Trophoblast cell (in vitro differentiated cells and primary cell): ENCODE results near the gene CCSER2.

Experiments used
- DNase-seq, 2 donors: peaks; one replicate each; pipeline ENCODE4 v3.0.0-alpha.2; 2016
- H2AFZ ChIP-seq: 2 replicates; pipeline ENCODE4 v1.6.1; 2013; ENCODE audit warnings: low read length, moderate library complexity, mild to moderate bottlenecking; ENCODE audit not compliant: insufficient read depth, poor library complexity
- H2AK5ac ChIP-seq: 2 replicates; pipeline ENCODE4 v1.6.1; 2013; ENCODE audit warnings: mild to moderate bottlenecking, low read length
- H2BK120ac ChIP-seq: 2 replicates; pipeline ENCODE4 v1.6.1; 2013; ENCODE audit warnings: low read length, mild to moderate bottlenecking, moderate library complexity; ENCODE audit not compliant: insufficient read depth, poor library complexity
- H2BK12ac ChIP-seq: 2 replicates; pipeline ENCODE4 v1.6.1; 2013; ENCODE audit warnings: mild to moderate bottlenecking, low read length, moderate library complexity
- H2BK5ac ChIP-seq: 2 replicates; pipeline ENCODE4 v1.6.1; 2013; ENCODE audit warnings: low read length, low read depth, moderate library complexity, mild to moderate bottlenecking; ENCODE audit not compliant: poor library complexity
- H3K14ac ChIP-seq: 2 replicates; pipeline ENCODE4 v1.6.1; 2013; ENCODE audit warnings: mild to moderate bottlenecking, low read length
- H3K18ac ChIP-seq: 2 replicates; pipeline ENCODE4 v1.6.1; 2013; ENCODE audit warnings: mild to moderate bottlenecking, low read length
- H3K23ac ChIP-seq: 2 replicates; pipeline ENCODE4 v1.6.1; 2013; ENCODE audit warnings: low read length
- H3K27ac ChIP-seq: 2 replicates; pipeline ENCODE4 v1.5.1; 2013; ENCODE audit warnings: low read depth, mild to moderate bottlenecking, inconsistent platforms, low read length, moderate library complexity
- H3K27me3 ChIP-seq: 2 replicates; pipeline ENCODE4 v1.6.1; 2013; ENCODE audit warnings: inconsistent platforms, mild to moderate bottlenecking, low read length, moderate library complexity; ENCODE audit not compliant: insufficient read depth
- H3K36me3 ChIP-seq, 2 experiments: 1 replicate in 1 of 2; 2 replicates in 1 of 2; pipeline ENCODE4 v1.6.1; 2013; ENCODE audit warnings: low read length in 2 of 2, mild to moderate bottlenecking in 2 of 2, moderate library complexity in 1 of 2; ENCODE audit not compliant: insufficient read depth in 2 of 2, control insufficient read depth in 1 of 2
- H3K4ac ChIP-seq: 2 replicates; pipeline ENCODE4 v1.6.1; 2013; ENCODE audit warnings: low read depth, mild to moderate bottlenecking, low read length, moderate library complexity
- H3K4me1 ChIP-seq, 2 experiments: 1 replicate in 1 of 2; 2 replicates in 1 of 2; pipeline ENCODE4 v1.6.1; 2013; ENCODE audit warnings: low read length in 2 of 2, mild to moderate bottlenecking in 2 of 2, moderate library complexity in 1 of 2; ENCODE audit not compliant: insufficient read depth in 2 of 2, control insufficient read depth in 1 of 2
- H3K4me2 ChIP-seq: 2 replicates; pipeline ENCODE4 v1.6.1; 2013; ENCODE audit warnings: inconsistent platforms, mild to moderate bottlenecking, low read length, moderate library complexity
- H3K4me3 ChIP-seq: 2 replicates; pipeline ENCODE4 v1.5.1; 2013; ENCODE audit warnings: mild to moderate bottlenecking, low read depth, low read length, inconsistent platforms
- H3K79me1 ChIP-seq: one replicate; pipeline ENCODE4 v1.6.1; 2013; ENCODE audit warnings: low read length
- H3K79me2 ChIP-seq: 2 replicates; pipeline ENCODE4 v1.6.1; 2013; ENCODE audit warnings: low read length, mild to moderate bottlenecking; ENCODE audit not compliant: control insufficient read depth, insufficient read depth, poor library complexity
- H3K9ac ChIP-seq: 2 replicates; pipeline ENCODE4 v1.6.1; 2013; ENCODE audit warnings: mild to moderate bottlenecking, low read length
- H3K9me3 ChIP-seq: 2 replicates; pipeline ENCODE4 v1.6.1; 2013; ENCODE audit warnings: low read depth, mild to moderate bottlenecking, control low read depth, inconsistent platforms, low read length; ENCODE audit not compliant: insufficient read depth
- H4K12ac ChIP-seq: 2 replicates; pipeline ENCODE4 v1.6.1; 2013; ENCODE audit warnings: low read depth, mild to moderate bottlenecking, low read length, moderate library complexity
- H4K8ac ChIP-seq: 2 replicates; pipeline ENCODE4 v1.6.1; 2013; ENCODE audit warnings: low read depth, mild to moderate bottlenecking, low read length, moderate library complexity
- H4K91ac ChIP-seq: one replicate; pipeline ENCODE4 v1.6.1; 2013; ENCODE audit warnings: low read depth, mild to moderate bottlenecking, low read length, moderate library complexity
- WGBS: extraction: QIAGEN DNeasy Blood & Tissue Kit; methylation state at CpG from one replicate; pipeline ENCODE4 v1.1.7; 2013; ENCODE audit warnings: missing lambda C conversion rate; ENCODE audit not compliant: insufficient read length, insufficient coverage; ENCODE audit errors: extremely low coverage; 5-methylcytosine and 5-hydroxymethylcytosine counted together

The CCSER2 gene

DNA sequence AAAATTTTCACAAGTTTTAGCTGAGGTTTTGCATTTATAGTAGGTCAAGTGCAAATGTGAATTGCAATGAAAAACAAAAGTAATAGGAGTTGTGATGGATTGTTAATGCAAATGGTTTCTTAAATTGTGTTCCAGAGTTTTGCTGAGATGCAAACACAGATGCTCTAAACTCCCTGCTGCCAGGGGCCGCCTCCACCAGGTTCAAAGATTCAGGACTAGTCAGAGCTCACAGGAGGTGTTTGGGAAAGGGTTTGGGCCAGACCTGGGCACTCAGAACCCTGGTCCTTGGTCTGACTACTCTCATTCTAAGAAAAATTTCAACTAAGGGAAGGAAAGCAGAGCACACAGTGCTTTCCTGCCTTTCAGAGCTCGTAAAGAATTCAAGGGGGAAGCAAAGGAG is 193.1 kb downstream of the CCSER2 start:
- Histone ChIP-seq H3K36me3 (peaks cover 2 to 6% of the 10 kb centered on the region in 2 experiments), H2BK120ac (peak overlapping the region; percentile 66), H2AK5ac (peak overlapping the region; percentile 86), H3K4me3 (no peak overlapping the region), H4K8ac (peak overlapping the region; percentile 54), H3K4me1 (peaks cover 15 to 24% of the 10 kb centered on the region in 2 experiments), H3K9ac (no peak overlapping the region), H3K4ac (no peak overlapping the region), H4K12ac (peak overlapping the region; percentile 75), H3K79me1 (peaks cover 27% of the 10 kb centered on the region), H3K27me3 (no peaks in the 10 kb centered on the region), H3K23ac (no peak overlapping the region), H3K4me2 (no peak overlapping the region), H3K14ac (peak overlapping the region; percentile 51), H3K9me3 (peaks cover 4% of the 10 kb centered on the region), H3K18ac (peak overlapping the region; percentile 78), H3K79me2 (peaks cover 6% of the 10 kb centered on the region), H3K27ac (no peak overlapping the region), H2BK12ac (peak overlapping the region; percentile 84), H2BK5ac (peak overlapping the region; percentile 73), H2AFZ (no peak overlapping the region), H4K91ac (peak overlapping the region; percentile 68)
- DNase-seq = no peak
- no CpG with 5 or more reads among the region's 2 CpGs for WGBS

DNA sequence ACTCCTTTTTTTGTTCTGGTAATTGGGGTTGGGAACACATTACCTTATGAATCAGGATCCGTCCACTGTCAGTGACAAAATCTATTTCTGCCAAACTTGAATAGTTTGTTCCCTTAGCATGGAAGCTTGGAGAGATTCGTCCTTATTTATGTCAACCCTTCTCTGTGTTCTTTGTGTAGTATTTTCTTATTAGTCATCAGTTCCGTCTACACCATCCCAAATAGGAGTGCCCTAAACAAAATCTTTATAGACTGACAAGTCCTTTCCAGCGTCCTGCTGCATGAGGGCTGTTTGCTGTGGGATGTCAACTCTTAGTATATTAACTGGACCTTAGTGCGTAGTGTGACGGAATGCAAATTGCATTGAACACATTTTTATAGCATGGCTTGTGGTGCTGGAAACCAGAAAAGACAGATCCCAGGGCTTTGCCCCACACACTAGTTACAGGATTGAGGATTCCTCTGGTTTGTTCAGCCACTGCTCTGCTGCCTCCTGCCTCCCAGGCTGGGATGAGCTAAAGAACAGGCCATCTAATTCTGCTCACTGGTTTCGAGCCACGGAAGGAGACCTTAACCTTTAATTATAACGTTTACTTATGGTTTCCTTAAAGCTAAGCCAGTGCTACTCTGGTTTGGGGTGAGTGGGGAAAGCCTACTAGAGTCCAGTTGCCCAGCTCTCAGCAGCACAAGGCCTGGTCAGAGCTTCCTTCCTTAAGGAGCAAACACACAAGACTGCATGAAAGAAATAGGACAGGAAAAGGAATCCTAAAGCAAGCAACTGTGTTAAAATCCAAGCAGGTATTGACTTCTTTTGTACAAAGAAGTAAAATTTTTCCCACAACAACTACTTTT is 194.4 kb downstream of the CCSER2 start:
- peak in 1 of 2 donors; percentile 25 for DNase-seq
- Histone ChIP-seq H2AFZ (no peak overlapping the region), H3K27me3 (no peaks in the 10 kb centered on the region), H3K9me3 (peaks cover 4% of the 10 kb centered on the region), H2BK120ac (peak overlapping the region; percentile 82), H3K79me1 (peaks cover 33% of the 10 kb centered on the region), H3K36me3 (peaks cover 2 to 6% of the 10 kb centered on the region in 2 experiments), H3K18ac (no peak overlapping the region), H3K79me2 (peaks cover 6% of the 10 kb centered on the region), H4K8ac (peak overlapping the region; percentile 66), H4K12ac (peak overlapping the region; percentile 16), H2AK5ac (no peak overlapping the region), H3K14ac (peak overlapping the region; percentile 70), H3K27ac (peak overlapping the region; percentile 93), H3K4ac (no peak overlapping the region), H2BK12ac (peak overlapping the region; percentile 42), H3K23ac (no peak overlapping the region), H2BK5ac (peak overlapping the region; percentile 83), H3K4me1 (peaks cover 17 to 24% of the 10 kb centered on the region in 2 experiments), H3K9ac (no peak overlapping the region), H3K4me3 (no peak overlapping the region), H3K4me2 (no peak overlapping the region), H4K91ac (peak overlapping the region; percentile 67)
- WGBS = no CpG with 5 or more reads among the region's 9 CpGs

DNA sequence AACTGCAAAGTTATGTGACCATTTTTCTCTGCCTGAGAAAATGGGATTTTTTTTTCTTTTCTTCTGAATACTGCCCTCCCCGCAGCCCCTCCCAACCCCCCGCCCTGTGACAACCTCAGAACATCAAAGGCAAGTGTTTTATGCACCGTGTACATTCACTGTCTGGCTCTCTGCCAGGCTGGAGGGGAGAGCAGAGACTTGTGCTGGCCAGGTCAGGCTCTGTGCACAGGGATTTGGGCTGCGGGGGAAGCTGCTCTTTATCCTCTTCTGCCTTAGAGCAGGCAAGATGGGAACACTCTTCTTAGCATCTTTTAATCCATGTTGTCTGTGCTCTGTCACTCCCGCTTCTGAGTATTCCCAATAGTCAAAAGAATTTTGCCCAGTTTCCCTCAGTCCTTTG is 195.1 kb downstream of the CCSER2 start:
- Histone ChIP-seq H3K4ac (peak overlapping the region; percentile 1), H3K9ac (no peak overlapping the region), H3K27me3 (no peaks in the 10 kb centered on the region), H3K4me3 (no peak overlapping the region), H3K27ac (peak overlapping the region; percentile 86), H2BK120ac (peak overlapping the region; percentile 41), H3K79me2 (peaks cover 6% of the 10 kb centered on the region), H3K9me3 (peaks cover 4% of the 10 kb centered on the region), H3K18ac (peak overlapping the region; percentile 11), H2BK12ac (peak overlapping the region; percentile 78), H3K36me3 (peaks cover 2 to 6% of the 10 kb centered on the region in 2 experiments), H2AK5ac (peak overlapping the region; percentile 3), H4K8ac (no peak overlapping the region), H3K4me2 (no peak overlapping the region), H4K91ac (peak overlapping the region; percentile 79), H2BK5ac (peak overlapping the region; percentile 12), H3K14ac (no peak overlapping the region), H3K79me1 (peaks cover 38% of the 10 kb centered on the region), H4K12ac (no peak overlapping the region), H3K23ac (no peak overlapping the region), H3K4me1 (peaks cover 20 to 29% of the 10 kb centered on the region in 2 experiments), H2AFZ (no peak overlapping the region)
- WGBS = no CpG with 5 or more reads among the region's 5 CpGs
- DNase-seq = no peak

DNA sequence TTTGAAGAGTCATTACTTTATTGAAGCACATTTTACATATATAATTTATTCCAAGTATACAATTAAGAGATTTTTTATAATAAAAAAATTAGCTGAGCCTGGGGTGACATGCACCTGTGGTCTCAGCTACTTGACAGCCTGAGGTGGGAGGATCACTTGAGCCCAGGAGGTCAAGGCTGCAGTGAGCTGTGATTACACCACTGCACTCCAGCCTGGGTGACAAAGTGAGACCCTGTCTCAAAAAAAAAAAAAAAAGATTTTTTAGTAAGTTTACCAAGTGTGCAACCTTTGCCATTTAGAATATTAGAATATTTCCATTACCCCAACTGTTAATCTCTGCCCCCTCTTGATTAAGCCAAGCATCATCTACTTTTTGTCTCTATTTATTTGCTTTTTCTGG is 196.0 kb downstream of the CCSER2 start:
- no peak overlapping the region for H2AFZ ChIP-seq
- no peak overlapping the region for H3K27ac ChIP-seq
- no peak overlapping the region for H4K12ac ChIP-seq
- H3K79me2 ChIP-seq = peaks cover 6% of the 10 kb centered on the region
- H3K36me3 ChIP-seq = peaks cover 0 to 6% of the 10 kb centered on the region in 2 experiments
- no peak overlapping the region for H3K9ac ChIP-seq
- no peak overlapping the region for H2AK5ac ChIP-seq
- H3K23ac ChIP-seq = no peak overlapping the region
- H3K18ac ChIP-seq = no peak overlapping the region
- no peak overlapping the region for H3K4me3 ChIP-seq
- no peak for DNase-seq
- H2BK12ac ChIP-seq = no peak overlapping the region
- peaks cover 36% of the 10 kb centered on the region for H3K79me1 ChIP-seq
- no peak overlapping the region for H3K14ac ChIP-seq
- H3K4me2 ChIP-seq = no peak overlapping the region
- peaks cover 20 to 27% of the 10 kb centered on the region in 2 experiments for H3K4me1 ChIP-seq
- no peaks in the 10 kb centered on the region for H3K27me3 ChIP-seq
- H2BK5ac ChIP-seq = peak overlapping the region; percentile 72
- H2BK120ac ChIP-seq = no peak overlapping the region
- peaks cover 4% of the 10 kb centered on the region for H3K9me3 ChIP-seq
- peak overlapping the region; percentile 58 for H4K91ac ChIP-seq
- no peak overlapping the region for H3K4ac ChIP-seq
- H4K8ac ChIP-seq = no peak overlapping the region
